GM18499 (cell line): ENCODE measurements around the gene ALG6.

Source experiments
- ATAC-seq: cut with Tn5 transposase; IDR thresholded peaks from one replicate; pipeline ENCODE4 v1.9.1; 2021; ENCODE audit warnings: moderate number of reproducible peaks; ENCODE audit not compliant: insufficient read depth, unreplicated experiment

Gene ALG6

DNA sequence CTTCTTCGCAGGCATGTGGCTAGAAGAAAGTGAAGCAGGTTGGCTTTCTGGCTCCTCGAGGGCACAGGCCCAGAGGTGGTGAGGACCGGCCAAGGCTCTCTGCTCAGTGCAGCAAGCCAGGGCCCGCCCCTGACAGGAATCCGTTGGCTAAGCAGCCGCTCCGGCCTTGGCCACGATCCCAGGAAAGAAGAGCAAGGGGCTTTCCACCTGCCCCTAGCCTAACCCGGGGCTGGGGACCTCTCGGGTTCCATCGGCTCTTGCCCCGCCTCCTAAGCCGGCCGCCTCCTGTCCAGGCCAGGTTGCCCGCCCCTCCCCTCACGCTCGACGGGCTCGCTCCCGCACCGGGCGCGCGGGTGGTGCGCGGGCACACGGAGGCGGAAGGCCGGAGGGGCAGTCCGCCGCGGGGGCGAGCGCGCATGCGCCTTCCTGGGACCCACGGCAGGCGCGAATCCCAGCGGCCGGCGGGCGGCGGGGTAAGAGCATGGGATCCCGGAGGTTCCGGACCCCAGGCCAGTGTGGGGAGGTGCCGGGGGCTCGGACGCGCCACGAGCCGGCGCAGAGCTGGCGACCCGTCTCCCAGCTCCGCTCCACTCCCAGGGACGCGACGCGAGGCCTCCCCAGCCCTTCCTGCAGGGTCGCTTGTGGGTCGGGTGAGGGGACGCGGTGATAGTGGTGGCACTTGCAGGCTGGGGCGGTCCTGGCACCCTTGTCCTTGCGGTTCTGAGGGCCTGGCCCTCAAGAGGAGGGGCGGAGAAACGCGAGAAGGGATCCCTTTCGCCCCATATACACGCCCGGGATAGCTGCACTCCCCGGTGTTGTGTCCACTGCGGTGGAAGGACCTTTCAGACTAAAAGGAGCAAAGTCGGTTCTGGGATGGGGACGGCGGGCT, at the start of gene ALG6:
TSS of gene ALG6 (plus strand) at position 413 of the 889 bp plus-strand sequence. CDS start 3,351 bp downstream, outside the sequence.
- ATAC-seq, result peak; percentile 76

DNA sequence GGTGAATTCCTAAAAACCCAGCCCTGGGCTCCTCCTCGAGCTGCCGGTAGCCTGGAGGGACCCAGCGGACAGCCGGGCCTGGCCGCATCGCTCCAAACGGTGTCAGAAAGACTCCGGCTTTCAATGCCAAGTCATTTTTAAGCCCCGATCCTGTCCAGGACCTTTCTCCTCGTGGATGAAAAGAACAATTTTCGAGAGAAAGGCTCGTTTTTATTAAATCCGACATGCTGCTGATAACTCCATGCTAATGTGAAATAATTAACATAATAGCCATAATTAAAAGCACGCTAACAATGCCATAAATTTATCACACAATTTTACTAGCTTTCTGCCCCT, 49.6 kb upstream of the ALG6 start:
- ATAC-seq, result no peak

DNA sequence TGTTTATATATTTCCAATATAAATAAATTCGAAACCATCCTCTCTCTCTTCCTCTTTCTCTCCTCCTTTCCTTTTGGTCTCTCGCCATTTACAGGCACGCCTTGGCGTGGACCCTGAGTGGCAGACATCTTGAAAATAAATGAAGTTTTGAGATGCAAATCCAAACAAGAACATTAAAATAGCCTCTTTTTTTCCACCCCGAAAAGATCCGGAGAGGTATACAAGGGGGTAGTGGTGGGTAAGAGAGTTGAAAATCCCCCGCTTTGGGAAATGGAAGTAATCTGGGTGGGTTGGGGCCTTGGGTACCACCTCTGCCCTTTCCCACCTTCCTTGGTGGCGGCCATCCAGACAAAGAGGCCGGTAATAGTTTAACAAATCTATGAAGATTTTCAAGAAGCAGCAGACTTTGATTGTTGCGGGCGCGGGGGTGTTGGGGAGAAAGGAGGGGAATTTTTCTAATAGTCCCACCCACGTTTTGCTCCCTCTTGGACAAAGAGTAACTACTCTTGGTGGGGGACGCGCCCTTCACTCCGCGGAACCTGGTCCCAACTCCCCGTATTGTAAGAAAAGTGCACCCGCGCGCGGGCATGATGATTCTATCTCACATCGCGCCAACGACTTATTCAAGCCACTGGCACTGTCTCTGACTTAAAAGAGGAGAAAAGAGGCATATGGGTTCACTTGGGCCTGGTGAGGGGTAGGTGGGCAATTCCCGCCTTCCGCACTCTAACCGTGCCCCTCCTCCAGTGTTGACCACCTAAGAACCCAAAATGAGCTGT, 49.0 kb upstream of the ALG6 start:
- no peak for ATAC-seq

DNA sequence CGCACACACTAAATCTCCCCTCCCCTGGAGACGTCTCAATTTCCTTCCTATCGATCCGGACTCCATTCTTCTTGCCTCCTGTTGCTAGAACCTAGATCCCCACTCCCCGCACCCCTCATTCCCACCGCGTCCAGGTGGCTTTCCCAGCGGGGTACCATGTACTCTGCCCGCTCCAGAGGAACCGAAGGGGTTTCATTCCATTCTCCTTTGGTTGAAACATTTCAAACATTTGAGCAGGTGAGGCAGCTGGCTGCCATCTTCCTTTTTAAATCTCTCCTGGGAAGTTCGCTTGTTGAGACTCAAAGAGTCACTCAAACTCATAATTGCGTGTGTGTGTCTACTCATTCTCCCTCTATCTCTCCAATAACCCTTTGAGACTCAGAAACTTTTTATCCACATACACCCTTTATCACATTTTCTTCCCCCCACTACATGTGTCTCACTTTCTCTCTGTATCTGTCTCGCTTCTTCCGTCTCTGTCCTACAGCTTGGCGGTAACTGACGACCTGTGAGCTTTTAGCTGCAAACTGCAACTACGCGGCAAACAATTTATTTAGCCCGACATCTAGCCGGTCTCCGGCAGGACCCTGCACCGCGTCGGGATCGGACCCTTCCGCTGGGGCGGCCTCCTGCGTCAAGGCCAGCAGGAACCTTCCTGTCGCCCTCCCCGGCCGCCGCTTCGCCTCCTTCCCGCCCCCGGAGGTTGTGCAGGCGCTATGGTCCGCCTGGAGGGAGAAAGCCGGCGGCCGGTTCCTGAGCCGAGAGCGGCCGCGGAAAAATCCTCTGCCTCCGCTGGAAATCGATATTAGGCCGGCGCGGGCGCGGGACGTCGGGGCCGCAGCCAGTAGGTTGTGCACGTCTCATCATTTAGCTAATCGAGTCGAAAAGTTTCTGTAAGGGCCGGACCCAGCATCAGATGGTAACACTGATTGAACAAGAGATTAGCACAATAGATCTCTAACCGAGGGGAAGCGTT, 48.1 kb upstream of the ALG6 start:
- no peak for ATAC-seq

DNA sequence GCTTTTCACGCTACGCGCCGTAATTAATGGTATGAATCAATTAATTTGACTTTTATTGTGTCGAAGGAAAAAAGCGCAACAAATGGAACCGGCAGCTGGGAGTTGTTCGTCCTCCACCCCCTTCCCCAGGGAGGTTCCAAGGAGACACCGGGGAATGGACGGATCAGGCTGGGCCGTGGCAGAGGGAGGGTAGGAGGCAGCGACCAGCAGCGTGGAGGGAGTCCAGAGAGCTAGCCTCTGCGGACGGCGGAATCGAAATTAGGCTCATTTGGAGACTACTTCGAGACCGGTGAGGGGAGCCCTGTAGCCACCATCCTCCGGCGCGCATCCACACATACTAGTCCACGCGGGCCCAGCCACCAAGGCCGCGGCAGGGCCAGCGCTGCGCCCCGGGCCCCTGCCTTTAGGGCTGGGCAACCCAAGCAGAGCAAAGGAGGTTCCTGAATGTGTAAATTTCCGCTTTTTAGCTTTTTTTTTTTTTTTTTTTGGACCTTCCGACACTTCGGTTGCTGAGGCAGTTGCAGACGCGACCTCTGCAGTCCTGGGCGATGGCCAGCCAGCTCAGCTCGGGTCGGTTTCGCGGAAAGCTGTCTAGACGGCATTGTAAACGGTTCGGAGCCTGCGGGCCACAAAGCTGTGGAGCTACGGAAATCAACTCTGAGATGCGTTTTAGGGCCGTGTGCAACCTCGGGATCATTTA, 47.3 kb upstream of the ALG6 start:
- ATAC-seq, result no peak

DNA sequence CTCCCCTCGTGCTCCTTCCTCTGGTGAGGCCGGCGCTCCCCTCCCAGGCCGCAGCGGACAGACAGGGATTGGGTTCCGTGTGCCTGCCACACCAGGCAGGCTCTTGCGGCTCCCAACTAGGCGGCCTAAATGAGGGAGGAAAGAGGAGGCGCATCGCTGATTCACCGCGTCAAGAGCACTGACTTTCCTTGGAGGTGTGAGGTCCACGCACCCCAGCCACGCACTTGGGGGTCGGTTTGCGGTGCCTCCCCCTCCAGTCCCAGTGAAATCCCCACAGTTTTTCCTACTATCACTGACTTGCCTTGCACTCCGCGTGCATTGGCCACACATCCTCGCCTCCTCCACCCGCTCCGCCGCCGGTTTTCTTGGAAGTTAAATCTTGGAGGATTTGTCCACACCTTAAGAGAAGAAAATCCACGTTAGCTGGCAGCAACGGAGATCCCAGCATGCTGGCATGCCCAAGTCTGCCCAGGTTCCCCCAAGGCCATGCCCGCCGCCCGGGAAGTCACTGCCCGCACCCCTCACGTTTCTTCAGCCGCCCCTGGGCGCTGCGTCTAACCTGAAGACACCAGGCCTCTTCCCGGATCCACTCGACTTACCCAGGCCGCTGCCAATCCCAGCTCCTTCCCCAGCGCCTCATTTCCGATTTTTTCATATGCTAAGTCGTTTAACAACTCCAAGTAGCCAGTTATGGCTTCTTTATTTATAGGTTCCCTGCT, 46.2 kb upstream of the ALG6 start:
- ATAC-seq, result no peak

DNA sequence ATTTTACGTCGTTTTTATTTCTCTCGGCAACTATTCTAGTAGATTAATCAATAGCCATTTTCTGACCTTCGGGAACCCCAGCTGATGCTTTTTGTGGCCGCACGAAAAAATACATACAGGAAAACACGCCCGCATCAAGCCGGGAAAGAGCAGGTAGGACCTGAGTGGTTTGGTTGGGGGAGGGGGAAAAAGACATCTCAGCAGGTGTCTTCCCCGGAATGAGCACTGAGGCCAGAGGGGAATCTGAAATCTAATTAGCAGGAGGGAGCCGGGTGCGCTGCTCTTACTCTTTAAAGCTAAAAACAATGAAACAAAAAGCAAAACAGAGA, 45.7 kb upstream of the ALG6 start:
- no peak for ATAC-seq

DNA sequence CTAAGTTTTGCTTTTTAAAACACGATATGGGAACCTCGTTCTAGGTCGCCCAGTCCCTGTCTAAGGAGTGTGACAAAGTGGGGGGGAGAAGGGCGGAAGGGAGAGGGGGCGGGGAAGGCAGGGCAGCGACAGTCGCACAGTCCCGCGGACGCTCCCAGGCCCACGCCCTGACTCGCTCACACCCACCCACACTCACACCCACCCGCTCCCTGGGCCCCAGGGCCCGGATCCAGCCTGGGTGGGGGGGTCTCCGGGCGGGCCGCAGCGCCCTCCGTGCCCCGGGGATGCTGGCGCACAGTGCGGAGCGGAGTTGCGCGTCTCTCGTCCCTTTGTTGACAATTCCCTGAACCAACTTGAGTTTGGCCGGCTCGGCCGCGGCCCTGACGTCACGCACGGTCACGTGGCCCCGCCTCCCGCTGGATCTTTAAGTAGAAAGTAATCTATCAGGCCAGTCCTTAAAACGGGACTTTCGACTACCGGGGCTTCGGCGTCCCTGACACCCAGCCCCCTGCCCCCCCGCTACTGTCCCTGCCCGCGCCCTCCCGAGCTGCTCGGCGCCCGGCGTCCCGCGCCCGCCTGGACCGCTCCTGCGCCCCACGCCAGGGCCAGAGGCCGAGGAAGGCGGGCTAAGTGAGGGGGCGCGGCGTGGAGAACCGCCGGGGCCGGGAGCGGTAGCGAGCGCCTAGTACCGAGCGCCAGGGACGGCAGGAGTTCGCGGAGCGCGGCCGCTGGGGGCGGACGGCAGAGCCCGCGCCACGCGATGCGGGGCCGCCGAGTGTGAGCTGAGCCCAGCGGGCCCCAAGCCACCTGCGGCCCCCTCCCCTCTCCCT, 45.1 kb upstream of the ALG6 start, which contains the start of gene FOXD3:
TSS of gene FOXD3 (plus strand) at position 454 of the 830 bp plus-strand sequence. CDS start 492 bp downstream, outside the sequence.
- no peak for ATAC-seq

DNA sequence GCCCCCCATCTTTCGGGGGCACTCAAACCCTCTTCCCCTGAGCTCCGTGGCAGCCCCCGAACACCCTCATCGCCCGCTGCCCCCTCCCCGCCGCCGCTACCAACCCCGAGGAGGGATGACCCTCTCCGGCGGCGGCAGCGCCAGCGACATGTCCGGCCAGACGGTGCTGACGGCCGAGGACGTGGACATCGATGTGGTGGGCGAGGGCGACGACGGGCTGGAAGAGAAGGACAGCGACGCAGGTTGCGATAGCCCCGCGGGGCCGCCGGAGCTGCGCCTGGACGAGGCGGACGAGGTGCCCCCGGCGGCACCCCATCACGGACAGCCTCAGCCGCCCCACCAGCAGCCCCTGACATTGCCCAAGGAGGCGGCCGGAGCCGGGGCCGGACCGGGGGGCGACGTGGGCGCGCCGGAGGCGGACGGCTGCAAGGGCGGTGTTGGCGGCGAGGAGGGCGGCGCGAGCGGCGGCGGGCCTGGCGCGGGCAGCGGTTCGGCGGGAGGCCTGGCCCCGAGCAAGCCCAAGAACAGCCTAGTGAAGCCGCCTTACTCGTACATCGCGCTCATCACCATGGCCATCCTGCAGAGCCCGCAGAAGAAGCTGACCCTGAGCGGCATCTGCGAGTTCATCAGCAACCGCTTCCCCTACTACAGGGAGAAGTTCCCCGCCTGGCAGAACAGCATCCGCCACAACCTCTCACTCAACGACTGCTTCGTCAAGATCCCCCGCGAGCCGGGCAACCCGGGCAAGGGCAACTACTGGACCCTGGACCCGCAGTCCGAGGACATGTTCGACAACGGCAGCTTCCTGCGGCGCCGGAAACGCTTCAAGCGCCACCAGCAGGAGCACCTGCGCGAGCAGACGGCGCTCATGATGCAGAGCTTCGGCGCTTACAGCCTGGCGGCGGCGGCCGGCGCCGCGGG, 44.2 kb upstream of the ALG6 start:
- no peak for ATAC-seq

DNA sequence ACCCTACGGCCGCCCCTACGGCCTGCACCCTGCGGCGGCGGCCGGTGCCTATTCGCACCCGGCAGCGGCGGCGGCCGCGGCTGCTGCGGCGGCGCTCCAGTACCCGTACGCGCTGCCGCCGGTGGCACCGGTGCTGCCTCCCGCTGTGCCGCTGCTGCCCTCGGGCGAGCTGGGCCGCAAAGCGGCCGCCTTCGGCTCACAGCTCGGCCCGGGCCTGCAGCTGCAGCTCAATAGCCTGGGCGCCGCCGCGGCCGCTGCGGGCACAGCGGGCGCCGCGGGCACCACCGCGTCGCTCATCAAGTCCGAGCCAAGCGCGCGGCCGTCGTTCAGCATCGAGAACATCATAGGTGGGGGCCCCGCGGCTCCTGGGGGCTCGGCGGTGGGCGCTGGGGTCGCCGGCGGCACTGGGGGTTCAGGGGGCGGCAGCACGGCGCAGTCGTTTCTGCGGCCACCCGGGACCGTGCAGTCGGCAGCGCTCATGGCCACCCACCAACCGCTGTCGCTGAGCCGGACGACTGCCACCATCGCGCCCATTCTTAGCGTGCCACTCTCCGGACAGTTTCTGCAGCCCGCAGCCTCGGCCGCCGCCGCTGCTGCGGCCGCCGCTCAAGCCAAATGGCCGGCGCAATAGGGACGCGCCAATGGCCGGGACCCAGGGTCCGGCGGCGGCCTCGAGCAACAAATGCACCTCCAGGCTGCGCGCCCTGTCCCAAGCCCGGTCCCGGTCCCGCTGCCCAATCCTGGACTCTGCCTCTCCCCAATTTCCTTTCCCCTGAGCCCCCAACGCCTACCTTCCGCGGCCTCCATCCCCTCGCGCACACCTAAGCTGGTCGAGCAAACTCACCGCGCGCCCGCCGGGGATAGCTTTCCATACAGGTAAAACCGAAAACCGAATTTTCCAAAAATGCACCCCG, 43.3 kb upstream of the ALG6 start:
- ATAC-seq, result no peak

DNA sequence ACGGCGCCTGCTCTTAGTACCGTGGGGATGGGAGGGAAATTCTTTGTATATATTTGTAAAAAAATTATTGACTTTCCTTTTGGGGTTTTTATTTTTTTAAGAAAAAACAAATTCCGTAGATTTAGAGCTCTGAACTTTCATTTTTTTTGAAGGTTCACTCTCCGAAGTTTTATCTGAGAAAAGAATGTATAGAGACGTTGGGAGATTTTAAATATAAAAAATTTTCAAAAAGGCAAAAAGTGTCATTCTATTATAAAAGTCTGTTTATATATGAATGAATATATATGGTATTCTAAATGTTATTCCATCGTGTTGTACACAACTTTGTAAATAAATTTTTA, 42.7 kb upstream of the ALG6 start:
- no peak for ATAC-seq

DNA sequence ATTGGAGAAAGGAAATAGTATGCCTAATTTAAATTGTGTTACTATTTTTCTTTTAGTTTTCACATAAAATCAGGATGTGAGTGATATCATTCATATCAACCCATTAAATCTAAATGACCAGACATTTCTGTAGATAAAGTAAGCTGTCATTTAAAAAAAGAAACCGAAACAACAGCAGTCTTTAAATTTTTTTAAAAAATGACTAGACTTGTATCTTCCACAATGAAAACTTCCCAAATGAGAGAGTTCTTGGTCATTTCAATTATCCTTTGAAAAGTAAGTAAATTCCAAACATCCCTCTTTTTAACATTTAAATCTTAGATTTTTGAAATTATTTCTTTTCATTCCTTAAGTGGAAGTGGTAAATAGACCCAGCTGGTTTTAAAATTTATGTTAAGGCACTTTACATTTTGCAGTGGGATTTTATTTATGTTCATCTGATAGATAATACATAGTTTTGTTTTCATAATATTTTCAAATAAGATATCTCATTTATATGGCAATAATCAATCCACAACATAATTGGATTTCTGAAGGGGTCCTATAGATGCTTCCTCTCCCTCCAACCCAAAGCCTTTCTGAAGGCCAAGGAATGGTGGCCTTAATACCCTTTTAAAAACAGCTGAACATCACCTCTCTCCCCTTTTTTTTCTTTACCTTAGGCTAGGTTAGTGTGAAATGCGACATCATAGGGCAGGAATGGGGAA, 42.0 kb upstream of the ALG6 start:
- no peak for ATAC-seq

DNA sequence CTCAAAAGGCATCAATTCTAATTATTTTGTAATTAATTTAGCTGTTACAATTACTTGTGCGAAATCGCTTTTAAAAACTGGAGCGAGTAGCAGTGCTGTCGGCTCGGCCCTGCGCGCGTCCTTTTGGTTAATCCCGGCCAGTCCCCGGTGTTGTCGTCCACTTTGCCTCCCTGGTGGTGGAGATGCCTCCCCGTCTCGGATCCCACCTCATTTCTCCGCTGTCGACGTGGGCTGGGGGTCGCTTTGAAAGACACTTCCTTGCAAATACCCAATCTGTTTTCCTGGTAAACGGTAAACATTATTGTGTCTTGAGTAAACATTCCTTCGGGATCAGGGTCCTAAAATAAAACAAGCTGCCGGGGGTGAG, 41.3 kb upstream of the ALG6 start:
- no peak for ATAC-seq

DNA sequence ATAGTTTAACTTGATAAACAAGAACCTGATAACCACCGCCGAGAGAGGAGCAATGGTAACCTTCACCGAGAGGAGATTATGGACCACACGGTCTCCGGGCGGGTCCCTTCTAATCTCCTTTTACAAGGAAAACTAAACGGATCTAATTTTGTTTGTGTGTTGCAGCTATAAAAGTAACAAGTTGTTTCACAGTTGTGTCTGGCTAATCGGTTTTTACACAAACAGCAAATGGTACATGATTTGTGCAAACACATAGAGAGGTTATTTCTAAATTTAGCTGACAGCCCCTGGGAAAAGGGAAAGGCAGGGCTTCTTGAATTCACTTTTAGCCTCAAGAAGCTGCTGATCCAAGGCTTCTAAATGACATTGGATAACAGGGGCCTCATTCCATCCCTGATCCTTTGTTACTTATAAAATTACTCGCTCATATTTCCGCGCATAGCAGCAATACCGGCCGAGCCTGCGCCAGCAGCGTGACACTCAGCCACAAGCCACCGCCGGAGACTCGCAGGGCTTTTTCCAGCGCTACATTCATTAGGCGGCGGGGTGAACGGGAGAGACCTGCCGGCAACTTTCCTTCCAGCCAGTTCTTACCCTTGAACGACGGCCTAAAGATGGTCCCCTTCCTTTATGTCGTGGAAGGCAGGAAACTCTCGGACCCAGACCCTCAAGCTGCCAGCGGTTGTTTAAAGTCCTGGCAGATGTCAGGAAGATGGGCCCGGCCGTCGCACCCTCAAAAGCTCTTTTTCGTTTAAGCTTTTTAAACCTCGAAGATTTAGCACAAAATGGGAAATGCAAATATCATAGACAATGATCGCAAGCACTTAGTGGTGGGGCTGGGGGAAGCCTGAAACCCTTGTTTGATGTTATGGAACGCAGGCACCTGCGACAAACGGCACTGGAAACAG, 40.7 kb upstream of the ALG6 start:
- no peak for ATAC-seq
